Omental fat pad (tissue), 4 donors: ENCODE measurements around the gene PERM1. TPM values are rescaled to one million over a fixed set of nuclear protein-coding genes. Genes with fewer than 3 reads are reported as not detected.
A peak's percentile ranks its signal among the peaks of the same experiment; 100 is the strongest.
"Not testable (repeated sequence)": the region's sequence is repeated elsewhere in the genome, so short reads cannot be mapped to it uniquely, and the experiment has no call there.

Experiments
- ATAC-seq: fragments of 150-250 bp; one replicate; pipeline ENCODE4 v1.9.1; 2016; ENCODE audit warnings: mild to moderate bottlenecking, moderate library complexity; ENCODE audit not compliant: low FRiP score
- DNase-seq: peaks from one replicate; pipeline ENCODE4 v3.0.0-alpha.2; 2019; ENCODE audit warnings: low spot score
- CTCF ChIP-seq, 3 donors: fragments of 450-650 bp; IDR thresholded peaks; one replicate each; pipeline ENCODE4 v1.5.1; 2016 to 2017; ENCODE audit warnings: antibody characterized with exemption in 3 of 3, mild to moderate bottlenecking in 3 of 3, moderate library complexity in 2 of 3
- total RNA-seq, 4 donors: library from RNA; depleted of rRNA; stranded (reverse); fragments of >200 nt; gene quantifications; one replicate each; pipeline ENCODE4 v1.1.0, GENCODE V29; 2016

PERM1 gene
- total RNA-seq, 4 donors from 2014 or later: 0.36 to 1.4 TPM; not detected in 2

GRCh38 chr1:1020000-1020404 lies 38.1 kb upstream of the PERM1 start, which contains the start of gene AGRN:
Gene AGRN, plus strand, starts transcription at chr1:1020120. Its CDS starts 53 bp downstream, at chr1:1020173.
- no peak for TF ChIP-seq CTCF (IDR thresholded peaks at IDR 0.05)
- DNase-seq: no peak
- peak; percentile 20 for ATAC-seq

- no peak for TF ChIP-seq CTCF (IDR thresholded peaks at IDR 0.05)
- ATAC-seq (peak; percentile 91), DNase-seq (peak; percentile 44)
Measured at GRCh38 chr1:1019122-1019999, 37.5 kb upstream of the PERM1 start.

GRCh38 chr1:1018321-1018685 lies 36.4 kb upstream of the PERM1 start:
- ATAC-seq, DNase-seq: not testable (repeated sequence)

GRCh38 chr1:1017397-1018320 lies 35.8 kb upstream of the PERM1 start:
- ATAC-seq, DNase-seq: not testable (repeated sequence)

GRCh38 chr1:1014799-1015681 lies 33.1 kb upstream of the PERM1 start:
- TF ChIP-seq CTCF (IDR thresholded peaks at IDR 0.05): no peak
- ATAC-seq: no peak
- no peak for DNase-seq

- ATAC-seq: peak; percentile 13
- no peak for DNase-seq
- TF ChIP-seq CTCF (IDR thresholded peaks at IDR 0.05): no peak
Measured at GRCh38 chr1:1013922-1014648, 32.2 kb upstream of the PERM1 start.
